WERI-Rb-1 (cell line): ENCODE measurements around the gene CCDC91.
"Not testable (repeated sequence)": the region's sequence is repeated elsewhere in the genome, so short reads cannot be mapped to it uniquely, and the experiment has no call there.

Source experiments
- DNase-seq: peaks from one replicate; pipeline ENCODE4 v3.0.0-alpha.2; 2020
- H3K27ac ChIP-seq: fragments of 250-450 bp; sonication (Bioruptor Pico); 2 replicates; pipeline ENCODE4 v1.5.1; 2020; ENCODE audit warnings: mild to moderate bottlenecking, moderate library complexity
- H3K27me3 ChIP-seq: fragments of 250-450 bp; sonication (Bioruptor Pico); 2 replicates; pipeline ENCODE4 v1.5.1; 2021; ENCODE audit warnings: mild to moderate bottlenecking, low read depth, moderate library complexity; ENCODE audit not compliant: insufficient read depth, severe bottlenecking
- H3K36me3 ChIP-seq: fragments of 250-450 bp; sonication (Bioruptor Pico); 2 replicates; pipeline ENCODE4 v1.5.1; 2020; ENCODE audit warnings: mild to moderate bottlenecking, moderate library complexity
- H3K4me3 ChIP-seq: 2 replicates; pipeline ENCODE4 v1.5.1; 2011; ENCODE audit warnings: low read depth, mild to moderate bottlenecking, control low read depth, low read length
- H3K9me3 ChIP-seq: fragments of 250-450 bp; sonication (Bioruptor Pico); 2 replicates; pipeline ENCODE4 v1.5.1; 2021; ENCODE audit warnings: mild to moderate bottlenecking, moderate library complexity; ENCODE audit not compliant: severe bottlenecking
- TF ChIP-seq, protein P1 (sequence below): IDR thresholded peaks from 2 replicates; pipeline ENCODE4 v1.5.1; 2011; ENCODE audit warnings: low read depth, mild to moderate bottlenecking, control low read depth, inconsistent platforms, low read length

CCDC91 gene

GRCh38 chr12:28457785-28458184 is 267.5 kb downstream of the CCDC91 start:
- DNase-seq: no peak
- no peak overlapping the region for H3K27ac ChIP-seq
- H3K27me3 ChIP-seq: no peaks in the 10 kb centered on the region
- H3K36me3 ChIP-seq: no peaks in the 10 kb centered on the region
- no peak overlapping the region for H3K4me3 ChIP-seq
- TF ChIP-seq, protein P1, sequence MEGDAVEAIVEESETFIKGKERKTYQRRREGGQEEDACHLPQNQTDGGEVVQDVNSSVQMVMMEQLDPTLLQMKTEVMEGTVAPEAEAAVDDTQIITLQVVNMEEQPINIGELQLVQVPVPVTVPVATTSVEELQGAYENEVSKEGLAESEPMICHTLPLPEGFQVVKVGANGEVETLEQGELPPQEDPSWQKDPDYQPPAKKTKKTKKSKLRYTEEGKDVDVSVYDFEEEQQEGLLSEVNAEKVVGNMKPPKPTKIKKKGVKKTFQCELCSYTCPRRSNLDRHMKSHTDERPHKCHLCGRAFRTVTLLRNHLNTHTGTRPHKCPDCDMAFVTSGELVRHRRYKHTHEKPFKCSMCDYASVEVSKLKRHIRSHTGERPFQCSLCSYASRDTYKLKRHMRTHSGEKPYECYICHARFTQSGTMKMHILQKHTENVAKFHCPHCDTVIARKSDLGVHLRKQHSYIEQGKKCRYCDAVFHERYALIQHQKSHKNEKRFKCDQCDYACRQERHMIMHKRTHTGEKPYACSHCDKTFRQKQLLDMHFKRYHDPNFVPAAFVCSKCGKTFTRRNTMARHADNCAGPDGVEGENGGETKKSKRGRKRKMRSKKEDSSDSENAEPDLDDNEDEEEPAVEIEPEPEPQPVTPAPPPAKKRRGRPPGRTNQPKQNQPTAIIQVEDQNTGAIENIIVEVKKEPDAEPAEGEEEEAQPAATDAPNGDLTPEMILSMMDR: no peak
- no peaks in the 10 kb centered on the region for H3K9me3 ChIP-seq

GRCh38 chr12:28459481-28459880 is 269.2 kb downstream of the CCDC91 start:
- Histone ChIP-seq H3K36me3 (no peaks in the 10 kb centered on the region), H3K9me3 (no peaks in the 10 kb centered on the region), H3K27me3 (no peaks in the 10 kb centered on the region), H3K4me3 (no peak overlapping the region), H3K27ac (no peak overlapping the region)
- TF ChIP-seq, protein P1: no peak
- DNase-seq: no peak

- H3K9me3 ChIP-seq: no peaks in the 10 kb centered on the region
- TF ChIP-seq, protein P1: no peak
- no peak overlapping the region for H3K27ac ChIP-seq
- no peak for DNase-seq
- H3K4me3 ChIP-seq: no peak overlapping the region
- no peaks in the 10 kb centered on the region for H3K27me3 ChIP-seq
- no peaks in the 10 kb centered on the region for H3K36me3 ChIP-seq
Observed at GRCh38 chr12:28460420-28461130, 270.3 kb downstream of the CCDC91 start.

- Histone ChIP-seq H3K27me3 (no peaks in the 10 kb centered on the region), H3K36me3 (no peaks in the 10 kb centered on the region), H3K9me3 (no peaks in the 10 kb centered on the region), H3K27ac (no peak overlapping the region), H3K4me3 (no peak overlapping the region)
- TF ChIP-seq, protein P1: no peak
- DNase-seq: no peak
Observed at GRCh38 chr12:28463396-28463795, 273.1 kb downstream of the CCDC91 start.

DNA sequence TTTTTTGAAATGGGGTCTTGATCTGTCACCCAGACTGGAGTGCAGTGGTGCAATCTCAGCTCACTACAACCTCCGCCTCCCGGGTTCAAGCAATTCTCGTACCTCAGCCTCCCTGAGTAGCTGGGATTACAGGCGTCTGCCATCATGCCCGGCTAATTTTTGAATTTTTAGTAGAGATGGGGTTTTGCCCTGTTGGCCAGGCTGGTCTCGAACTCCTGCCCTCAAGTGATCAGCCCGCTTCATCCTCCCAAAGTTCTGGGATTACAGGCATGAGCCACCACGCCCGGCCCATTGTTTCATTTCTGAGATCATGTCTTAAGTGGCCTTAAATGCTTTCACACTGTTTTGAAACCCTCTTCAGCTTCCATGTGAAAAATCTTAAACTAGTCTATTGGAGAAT is 281.5 kb downstream of the CCDC91 start:
- DNase-seq, H3K36me3 ChIP-seq, H3K27me3 ChIP-seq, H3K9me3 ChIP-seq, H3K27ac ChIP-seq, H3K4me3 ChIP-seq: not testable (repeated sequence)

GRCh38 chr12:28476206-28476605 is 285.9 kb downstream of the CCDC91 start:
- not testable (repeated sequence) for H3K36me3 ChIP-seq, H3K27me3 ChIP-seq, DNase-seq, H3K9me3 ChIP-seq, H3K4me3 ChIP-seq, H3K27ac ChIP-seq

DNA sequence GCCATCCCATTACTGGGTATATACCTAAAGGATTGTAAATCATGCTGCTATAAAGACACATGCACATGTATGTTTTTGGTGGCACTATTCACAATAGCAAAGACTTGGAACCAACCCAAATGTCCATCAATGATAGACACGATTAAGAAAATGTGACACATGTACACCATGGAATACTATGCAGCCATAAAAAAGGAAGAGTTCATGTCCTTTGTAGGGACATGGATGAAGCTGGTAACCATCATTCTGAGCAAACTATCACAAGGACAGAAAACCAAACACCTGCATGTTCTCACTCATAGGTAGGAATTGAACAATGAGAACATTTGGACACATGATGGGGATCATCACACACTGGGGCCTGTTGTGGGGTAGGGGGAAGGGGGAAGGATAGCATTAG is 288.8 kb downstream of the CCDC91 start:
- H3K4me3 ChIP-seq, DNase-seq, H3K9me3 ChIP-seq, H3K36me3 ChIP-seq, H3K27ac ChIP-seq, H3K27me3 ChIP-seq: not testable (repeated sequence)
